H9 (cell line): Measurements from ENCODE around the gene TAP2. TPM values are rescaled to one million over a fixed set of nuclear protein-coding genes. Genes with fewer than 3 reads are reported as not detected.

Experiments
- DNase-seq: peaks from one replicate; pipeline ENCODE4 v3.0.0-alpha.2; 2017
- H2AFZ ChIP-seq: one replicate; pipeline ENCODE4 v1.6.1; 2013; ENCODE audit warnings: mild to moderate bottlenecking, low read length, control low read depth, moderate library complexity
- H2AK5ac ChIP-seq: 2 replicates; pipeline ENCODE4 v1.6.1; 2013; ENCODE audit warnings: low read length, control low read depth, mixed read lengths; ENCODE audit not compliant: insufficient read length
- H2BK120ac ChIP-seq: one replicate; pipeline ENCODE4 v1.6.1; 2013; ENCODE audit warnings: low read depth, mild to moderate bottlenecking, low read length, control low read depth, inconsistent platforms; ENCODE audit not compliant: poor library complexity, severe bottlenecking
- H2BK12ac ChIP-seq: 2 replicates; pipeline ENCODE4 v1.6.1; 2013; ENCODE audit warnings: low read length, control low read depth, mixed read lengths, low read depth; ENCODE audit not compliant: insufficient read length
- H2BK15ac ChIP-seq: 2 replicates; pipeline ENCODE4 v1.6.1; 2013; ENCODE audit warnings: low read depth, low read length, control low read depth
- H2BK20ac ChIP-seq: one replicate; pipeline ENCODE4 v1.6.1; 2013; ENCODE audit warnings: low read depth, mild to moderate bottlenecking, low read length, control low read depth, inconsistent platforms; ENCODE audit not compliant: poor library complexity, severe bottlenecking
- H2BK5ac ChIP-seq: 2 replicates; pipeline ENCODE4 v1.6.1; 2013; ENCODE audit warnings: low read length, control low read depth, mixed read lengths; ENCODE audit not compliant: insufficient read length
- H3K14ac ChIP-seq: 2 replicates; pipeline ENCODE4 v1.6.1; 2013; ENCODE audit warnings: low read length, control low read depth; ENCODE audit not compliant: insufficient read depth
- H3K18ac ChIP-seq: 2 replicates; pipeline ENCODE4 v1.6.1; 2013; ENCODE audit warnings: low read depth, mild to moderate bottlenecking, mixed read lengths, low read length, control low read depth; ENCODE audit not compliant: insufficient read length
- H3K23ac ChIP-seq: 2 replicates; pipeline ENCODE4 v1.6.1; 2013; ENCODE audit warnings: low read length, control low read depth, mixed read lengths, low read depth; ENCODE audit not compliant: insufficient read length
- H3K23me2 ChIP-seq: 2 replicates; pipeline ENCODE4 v1.6.1; 2013; ENCODE audit warnings: low read depth, mild to moderate bottlenecking, mixed read lengths, low read length, control low read depth; ENCODE audit not compliant: insufficient read length, poor library complexity, severe bottlenecking
- H3K27ac ChIP-seq: 2 replicates; pipeline ENCODE4 v1.5.1; 2013; ENCODE audit warnings: low read length, control low read depth, mixed read lengths, low read depth; ENCODE audit not compliant: insufficient read length
- H3K27me3 ChIP-seq: 2 replicates; pipeline ENCODE4 v1.6.1; 2013; ENCODE audit warnings: low read length, control low read depth, inconsistent platforms; ENCODE audit not compliant: insufficient read depth
- H3K4ac ChIP-seq: 2 replicates; pipeline ENCODE4 v1.6.1; 2013; ENCODE audit warnings: low read depth, mild to moderate bottlenecking, control low read depth, inconsistent platforms, low read length, moderate library complexity
- H3K4me1 ChIP-seq: 2 replicates; pipeline ENCODE4 v1.6.1; 2013; ENCODE audit warnings: low read length, control low read depth, inconsistent platforms; ENCODE audit not compliant: insufficient read depth
- H3K4me2 ChIP-seq: 2 replicates; pipeline ENCODE4 v1.6.1; 2013; ENCODE audit warnings: low read length, control low read depth, mixed read lengths; ENCODE audit not compliant: insufficient read length, insufficient read depth
- H3K56ac ChIP-seq: 2 replicates; pipeline ENCODE4 v1.6.1; 2013; ENCODE audit warnings: low read depth, mild to moderate bottlenecking, mixed read lengths, low read length, control low read depth; ENCODE audit not compliant: insufficient read length
- H3K79me1 ChIP-seq: 2 replicates; pipeline ENCODE4 v1.6.1; 2013; ENCODE audit warnings: low read depth, mild to moderate bottlenecking, moderate library complexity, low read length, control low read depth, inconsistent platforms; ENCODE audit not compliant: insufficient read depth, poor library complexity, severe bottlenecking
- H3K79me2 ChIP-seq: 2 replicates; pipeline ENCODE4 v1.6.1; 2013; ENCODE audit warnings: low read length, control low read depth, inconsistent platforms; ENCODE audit not compliant: insufficient read depth
- H3K9ac ChIP-seq: 2 replicates; pipeline ENCODE4 v1.6.1; 2013; ENCODE audit warnings: low read length, control low read depth, mixed read lengths; ENCODE audit not compliant: insufficient read length; ENCODE audit errors: extremely low read depth
- H3K9me3 ChIP-seq: one replicate; pipeline ENCODE4 v1.6.1; 2013; ENCODE audit warnings: low read depth, low read length, inconsistent platforms; ENCODE audit not compliant: control insufficient read depth
- H3T11ph ChIP-seq: one replicate; pipeline ENCODE4 v1.6.1; 2013; ENCODE audit warnings: mild to moderate bottlenecking, low read length, control low read depth, inconsistent platforms
- H4K20me1 ChIP-seq: one replicate; pipeline ENCODE4 v1.6.1; 2013; ENCODE audit not compliant: control insufficient read depth, insufficient read length, insufficient read depth
- H4K5ac ChIP-seq: 2 replicates; pipeline ENCODE4 v1.6.1; 2013; ENCODE audit warnings: low read depth, mild to moderate bottlenecking, mixed read lengths, low read length, control low read depth; ENCODE audit not compliant: insufficient read length
- H4K8ac ChIP-seq: replicated peaks from 2 replicates; pipeline ENCODE4 v1.6.1; 2013; ENCODE audit warnings: low read length, control low read depth, mixed read lengths, low read depth; ENCODE audit not compliant: insufficient read length
- H4K91ac ChIP-seq: 2 replicates; pipeline ENCODE4 v1.6.1; 2013; ENCODE audit warnings: low read depth, mild to moderate bottlenecking, moderate library complexity, mixed read lengths, low read length, control low read depth; ENCODE audit not compliant: insufficient read length
- H3K27ac Mint-ChIP-seq, 3 experiments: 2 replicates in 2 of 3; 3 replicates in 1 of 3; pipeline ENCODE4 v1.8.0; 2020 to 2021; ENCODE audit warnings: mixed read lengths in 3 of 3, mild to moderate bottlenecking in 1 of 3, moderate library complexity in 1 of 3
- H3K27me3 Mint-ChIP-seq: 2 replicates; pipeline ENCODE4 v1.8.0; 2021; ENCODE audit warnings: low read depth, mild to moderate bottlenecking, moderate library complexity, mixed read lengths
- H3K36me3 Mint-ChIP-seq, 3 experiments: 2 replicates in 2 of 3; 3 replicates in 1 of 3; pipeline ENCODE4 v1.8.0; 2020 to 2021; ENCODE audit warnings: low read depth in 3 of 3, mixed read lengths in 3 of 3; ENCODE audit not compliant: insufficient read depth in 1 of 3
- H3K4me1 Mint-ChIP-seq, 2 experiments: 2 replicates each; pipeline ENCODE4 v1.8.0; 2020; ENCODE audit warnings: mixed read lengths in 2 of 2
- H3K4me3 Mint-ChIP-seq, 2 experiments: 2 replicates in 1 of 2; 3 replicates in 1 of 2; pipeline ENCODE4 v1.8.0; 2020 to 2021; ENCODE audit warnings: mild to moderate bottlenecking in 2 of 2, mixed read lengths in 2 of 2, moderate library complexity in 1 of 2
- H3K9me3 Mint-ChIP-seq, 2 experiments: 2 replicates in 1 of 2; 3 replicates in 1 of 2; pipeline ENCODE4 v1.8.0; 2020; ENCODE audit warnings: mild to moderate bottlenecking in 2 of 2, mixed read lengths in 2 of 2, moderate library complexity in 1 of 2
- CTCF ChIP-seq: fragments of 200-600 bp; sonication (generic); conservative IDR thresholded peaks from 3 replicates; pipeline ENCODE4 v1.8.0; 2021; ENCODE audit warnings: antibody characterized with exemption, mild to moderate bottlenecking
- WGBS: extraction: QIAGEN DNeasy Blood & Tissue Kit; methylation state at CpG from one replicate; pipeline ENCODE4 v1.1.7; 2013; ENCODE audit warnings: missing lambda C conversion rate, low lambda C conversion rate, mixed read lengths; ENCODE audit not compliant: insufficient read length; ENCODE audit errors: extremely low coverage; 5-methylcytosine and 5-hydroxymethylcytosine counted together
- total RNA-seq: library from RNA; stranded (reverse); gene quantifications from 2 replicates; pipeline ENCODE4 v1.2.1, GENCODE V29; 2021

The TAP2 gene
- total RNA-seq, 1 experiment from 2014 or later, result 16.3 TPM

DNA sequence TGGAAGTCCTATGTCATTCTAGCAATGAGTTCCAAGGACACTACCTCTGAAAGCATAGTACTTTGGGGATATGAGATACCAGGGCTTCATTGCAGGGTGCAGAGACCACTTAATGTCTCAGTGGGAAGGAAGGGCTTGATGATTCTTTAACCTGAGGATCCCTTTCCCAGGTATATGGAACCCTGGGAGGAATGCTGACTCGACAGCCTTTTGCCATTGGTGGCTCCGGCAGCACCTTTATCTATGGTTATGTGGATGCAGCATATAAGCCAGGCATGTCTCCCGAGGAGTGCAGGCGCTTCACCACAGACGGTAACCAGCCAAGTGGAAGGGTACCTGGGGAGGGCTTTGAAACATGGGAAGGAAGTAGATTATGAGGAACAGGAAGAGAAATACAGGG lies 19.7 kb upstream of the TAP2 start:
- Histone ChIP-seq H3K27ac (no peak overlapping the region), H3K79me1 (no peaks in the 10 kb centered on the region), H3K9me3 (no peaks in the 10 kb centered on the region), H2BK15ac (no peak overlapping the region), H4K8ac (no peak overlapping the region), H4K20me1 (no peaks in the 10 kb centered on the region), H2BK12ac (no peak overlapping the region), H2BK20ac (no peak overlapping the region), H2AK5ac (no peak overlapping the region), H2AFZ (no peak overlapping the region), H2BK5ac (no peak overlapping the region), H3K27me3 (peaks cover 6% of the 10 kb centered on the region; the same call in 1 of the 2 replicates), H2BK120ac (no peak overlapping the region), H3K23me2 (peaks cover 6% of the 10 kb centered on the region), H3K23ac (no peak overlapping the region), H3K4me1 (no peaks in the 10 kb centered on the region), H3K56ac (no peak overlapping the region), H3K4ac (no peak overlapping the region), H3K9ac (no peak overlapping the region), H3K18ac (no peak overlapping the region), H3K14ac (no peak overlapping the region), H3K79me2 (no peaks in the 10 kb centered on the region), H3T11ph (no peak overlapping the region), H4K91ac (no peak overlapping the region), H4K5ac (no peak overlapping the region), H3K4me2 (no peak overlapping the region)
- no peak overlapping the region for H3K27ac Mint-ChIP-seq
- DNase-seq, result no peak
- peaks cover 14 to 17% of the 10 kb centered on the region in 2 experiments for H3K4me1 Mint-ChIP-seq
- H3K4me3 Mint-ChIP-seq, result no peak overlapping the region
- no CpG with 5 or more reads among the region's 5 CpGs for WGBS
- peaks cover 50% of the 10 kb centered on the region for H3K27me3 Mint-ChIP-seq
- TF ChIP-seq CTCF, result no peak
- H3K36me3 Mint-ChIP-seq, result no peaks in the 10 kb centered on the region
- no peaks in the 10 kb centered on the region for H3K9me3 Mint-ChIP-seq
